ENCODE measurements around the gene TMEM151B.

The TMEM151B gene

DNA sequence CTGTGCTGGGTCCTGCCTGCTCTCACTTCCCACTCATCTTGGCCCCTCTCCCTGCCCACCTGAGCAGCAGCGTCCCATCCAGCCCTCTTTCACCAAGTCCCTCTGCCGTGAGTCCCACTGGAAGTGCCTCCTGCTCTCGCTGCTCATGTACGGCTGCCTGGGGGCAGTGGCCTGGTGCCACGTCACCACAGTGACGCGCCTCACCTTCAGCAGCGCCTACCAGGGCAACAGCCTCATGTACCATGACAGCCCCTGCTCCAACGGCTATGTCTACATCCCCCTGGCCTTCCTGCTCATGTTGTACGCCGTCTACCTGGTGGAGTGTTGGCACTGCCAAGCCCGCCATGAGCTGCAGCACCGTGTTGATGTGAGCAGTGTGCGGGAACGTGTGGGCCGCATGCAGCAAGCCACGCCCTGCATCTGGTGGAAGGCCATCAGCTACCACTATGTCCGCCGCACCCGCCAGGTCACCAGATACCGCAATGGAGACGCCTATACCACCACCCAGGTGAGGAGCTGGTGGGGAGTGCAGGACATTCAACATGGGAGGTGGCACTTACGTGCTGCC, 2.8 kb downstream of the TMEM151B start:
- ChIA-PET CTCF (interaction anchor here (1.0 to 1.2 kb wide), 3 partner anchors 16 to 67 kb away, joined by 3 to 5 read pairs (median 3); no protein-coding TSS in a partner anchor), POLR2A (no interaction called here)
- no peak for DNase-seq (ENCODE audit: low read depth, low spot score)
- H3K4me3 ChIP-seq (ENCODE audit: low read depth, low read length), result no peak overlapping the region
- TF ChIP-seq, protein P1, sequence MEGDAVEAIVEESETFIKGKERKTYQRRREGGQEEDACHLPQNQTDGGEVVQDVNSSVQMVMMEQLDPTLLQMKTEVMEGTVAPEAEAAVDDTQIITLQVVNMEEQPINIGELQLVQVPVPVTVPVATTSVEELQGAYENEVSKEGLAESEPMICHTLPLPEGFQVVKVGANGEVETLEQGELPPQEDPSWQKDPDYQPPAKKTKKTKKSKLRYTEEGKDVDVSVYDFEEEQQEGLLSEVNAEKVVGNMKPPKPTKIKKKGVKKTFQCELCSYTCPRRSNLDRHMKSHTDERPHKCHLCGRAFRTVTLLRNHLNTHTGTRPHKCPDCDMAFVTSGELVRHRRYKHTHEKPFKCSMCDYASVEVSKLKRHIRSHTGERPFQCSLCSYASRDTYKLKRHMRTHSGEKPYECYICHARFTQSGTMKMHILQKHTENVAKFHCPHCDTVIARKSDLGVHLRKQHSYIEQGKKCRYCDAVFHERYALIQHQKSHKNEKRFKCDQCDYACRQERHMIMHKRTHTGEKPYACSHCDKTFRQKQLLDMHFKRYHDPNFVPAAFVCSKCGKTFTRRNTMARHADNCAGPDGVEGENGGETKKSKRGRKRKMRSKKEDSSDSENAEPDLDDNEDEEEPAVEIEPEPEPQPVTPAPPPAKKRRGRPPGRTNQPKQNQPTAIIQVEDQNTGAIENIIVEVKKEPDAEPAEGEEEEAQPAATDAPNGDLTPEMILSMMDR (IDR thresholded peaks at IDR 0.05; ENCODE audit: insufficient read depth, low read length, missing control alignments), result no peak

DNA sequence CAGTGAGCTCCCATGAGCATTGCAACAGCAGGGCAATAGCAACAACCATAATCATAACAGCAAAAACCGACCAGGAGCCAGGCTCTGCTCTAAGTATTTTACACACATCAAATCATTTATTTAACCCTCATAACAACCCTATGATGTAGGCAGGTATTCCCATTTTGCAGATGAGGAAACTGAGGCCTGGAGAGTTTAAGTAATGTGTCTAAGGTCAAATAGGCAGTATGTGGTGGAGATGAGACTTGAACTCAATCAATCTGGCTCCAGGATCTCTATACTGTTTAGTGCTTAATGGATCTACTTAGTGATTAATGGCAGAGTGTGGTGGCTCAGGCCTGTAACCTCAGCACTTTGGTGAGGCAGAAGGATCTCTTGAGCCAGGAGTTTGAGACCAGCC, 3.4 kb downstream of the TMEM151B start:
- TF ChIP-seq, protein P1 (IDR thresholded peaks at IDR 0.05; ENCODE audit: insufficient read depth, low read length, missing control alignments), result no peak
- no peak overlapping the region for H3K4me3 ChIP-seq (ENCODE audit: low read depth, low read length)
- POLR2A ChIA-PET, result no interaction called here
- CTCF ChIA-PET, result interaction anchor here (1.0 to 1.2 kb wide), 3 partner anchors 17 to 66 kb away, joined by 3 to 5 read pairs (median 3); no protein-coding TSS in a partner anchor
- DNase-seq (ENCODE audit: low read depth, low spot score), result no peak

DNA sequence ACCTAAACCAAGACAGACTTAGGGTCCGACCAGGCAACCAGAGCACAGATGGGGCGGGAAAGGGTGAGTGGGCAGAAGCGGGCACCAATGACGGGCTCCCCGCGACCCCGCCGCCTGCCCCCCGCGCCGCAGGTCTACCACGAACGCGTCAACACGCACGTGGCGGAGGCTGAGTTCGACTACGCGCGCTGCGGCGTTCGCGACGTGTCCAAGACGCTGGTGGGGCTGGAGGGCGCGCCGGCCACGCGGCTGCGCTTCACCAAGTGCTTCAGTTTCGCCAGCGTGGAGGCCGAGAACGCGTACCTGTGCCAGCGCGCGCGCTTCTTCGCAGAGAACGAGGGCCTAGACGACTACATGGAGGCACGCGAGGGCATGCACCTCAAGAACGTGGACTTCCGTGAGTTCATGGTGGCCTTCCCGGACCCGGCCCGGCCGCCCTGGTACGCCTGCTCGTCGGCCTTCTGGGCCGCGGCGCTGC, 5.1 kb downstream of the TMEM151B start:
- H3K4me3 ChIP-seq (ENCODE audit: low read depth, low read length), result no peak overlapping the region
- ChIA-PET CTCF (interaction anchor here (1.0 to 5.4 kb wide), 3 partner anchors 7 to 102 kb away, joined by 3 to 45 read pairs (median 6); partner anchors contain the start of genes AARS2 and TMEM151B), POLR2A (no interaction called here)
- DNase-seq (ENCODE audit: low read depth, low spot score), result no peak
- TF ChIP-seq, protein P1 (IDR thresholded peaks at IDR 0.05; ENCODE audit: insufficient read depth, low read length, missing control alignments), result no peak

DNA sequence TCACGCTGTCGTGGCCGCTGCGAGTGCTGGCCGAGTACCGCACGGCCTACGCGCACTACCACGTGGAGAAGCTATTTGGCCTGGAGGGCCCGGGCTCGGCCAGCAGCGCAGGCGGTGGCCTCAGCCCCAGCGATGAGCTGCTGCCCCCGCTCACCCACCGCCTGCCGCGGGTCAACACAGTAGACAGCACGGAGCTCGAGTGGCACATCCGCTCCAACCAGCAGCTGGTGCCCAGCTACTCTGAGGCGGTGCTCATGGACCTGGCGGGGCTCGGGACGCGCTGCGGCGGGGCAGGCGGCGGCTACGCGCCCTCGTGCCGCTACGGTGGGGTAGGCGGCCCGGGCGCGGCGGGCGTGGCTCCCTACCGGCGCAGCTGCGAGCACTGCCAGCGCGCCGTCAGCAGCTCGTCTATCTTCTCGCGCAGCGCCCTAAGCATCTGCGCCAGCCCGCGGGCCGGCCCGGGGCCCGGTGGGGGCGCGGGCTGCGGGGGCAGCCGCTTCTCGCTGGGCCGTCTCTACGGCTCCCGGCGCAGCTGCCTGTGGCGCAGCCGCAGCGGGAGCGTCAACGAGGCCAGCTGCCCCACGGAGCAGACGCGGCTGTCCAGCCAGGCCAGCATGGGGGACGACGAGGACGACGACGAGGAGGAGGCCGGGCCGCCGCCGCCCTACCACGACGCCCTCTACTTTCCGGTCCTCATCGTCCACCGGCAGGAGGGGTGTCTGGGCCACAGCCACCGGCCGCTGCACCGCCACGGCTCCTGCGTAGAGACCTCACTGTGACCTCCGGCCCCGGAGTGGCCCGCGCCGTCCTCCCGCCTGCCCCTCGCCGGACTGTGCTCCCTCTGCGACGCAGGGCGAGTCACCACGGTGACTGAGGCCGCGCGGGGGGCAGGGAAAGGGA, 5.7 kb downstream of the TMEM151B start:
- H3K4me3 ChIP-seq (ENCODE audit: low read depth, low read length), result no peak overlapping the region
- DNase-seq (ENCODE audit: low read depth, low spot score), result no peak
- ChIA-PET CTCF (interaction anchor here (0.8 to 5.4 kb wide), 4 partner anchors 8 to 103 kb away, joined by 3 to 45 read pairs (median 4); partner anchors contain the start of genes AARS2 and TMEM151B), POLR2A (no interaction called here)
- TF ChIP-seq, protein P1 (IDR thresholded peaks at IDR 0.05; ENCODE audit: insufficient read depth, low read length, missing control alignments), result no peak

DNA sequence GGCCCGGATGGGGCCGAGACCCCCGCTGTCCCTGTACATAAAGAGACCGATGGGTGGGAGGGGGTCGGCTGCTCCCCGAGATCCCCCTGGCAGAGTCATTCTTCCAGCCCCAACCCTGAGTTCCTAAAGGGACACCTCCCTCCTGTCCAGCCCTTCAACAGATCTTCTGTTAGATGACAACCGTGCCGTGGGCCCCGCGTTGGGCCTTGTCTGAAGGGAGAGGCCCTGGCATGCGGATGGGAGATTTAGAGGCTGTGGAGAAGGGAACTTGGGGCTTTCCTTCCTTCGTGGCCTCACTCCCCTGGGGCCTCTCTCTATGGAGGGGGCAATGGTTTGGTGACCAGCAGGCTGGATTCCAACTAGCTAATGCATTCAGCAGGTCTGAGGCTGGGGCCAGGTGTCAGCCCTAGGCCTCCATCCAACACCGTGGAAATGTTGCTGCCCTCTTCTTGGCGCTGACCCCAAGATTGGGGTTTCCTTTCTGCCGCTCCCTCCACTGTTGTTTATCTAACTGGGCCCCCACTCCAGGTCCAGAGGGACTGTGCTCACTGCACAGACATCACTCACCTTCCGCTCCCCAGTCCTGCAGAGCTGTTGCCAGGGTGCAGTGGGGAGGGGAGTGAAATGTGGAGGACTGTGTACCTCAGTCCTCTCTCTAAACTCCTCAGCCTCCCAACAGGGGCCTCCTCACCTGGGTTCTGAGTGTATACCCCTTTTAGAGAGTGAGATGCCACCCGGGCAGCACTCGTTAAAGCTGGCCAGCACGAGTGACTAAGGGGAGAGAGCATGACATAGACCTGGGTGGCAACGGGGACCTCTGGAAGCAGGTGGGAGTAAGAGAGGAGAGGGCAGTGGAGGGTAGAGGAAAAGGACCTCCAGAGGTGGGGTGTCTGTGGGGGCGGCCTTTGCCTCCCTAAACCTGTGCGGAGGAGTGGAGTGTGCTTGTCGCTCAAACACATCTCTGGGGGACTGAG, 6.7 kb downstream of the TMEM151B start:
- no peak for DNase-seq (ENCODE audit: low read depth, low spot score)
- ChIA-PET POLR2A (no interaction called here), CTCF (interaction anchor here (0.7 to 5.4 kb wide), 6 partner anchors 9 to 61 kb away, joined by 3 to 45 read pairs (median 4); partner anchors contain the start of genes AARS2 and TMEM151B)
- H3K4me3 ChIP-seq (ENCODE audit: low read depth, low read length), result no peak overlapping the region
- TF ChIP-seq, protein P1 (IDR thresholded peaks at IDR 0.05; ENCODE audit: insufficient read depth, low read length, missing control alignments), result no peak
